Measurements from ENCODE around the gene TRIP12.
"Not testable (repeated sequence)": the region's sequence is repeated elsewhere in the genome, so short reads cannot be mapped to it uniquely, and the experiment has no call there.

Gene TRIP12

DNA sequence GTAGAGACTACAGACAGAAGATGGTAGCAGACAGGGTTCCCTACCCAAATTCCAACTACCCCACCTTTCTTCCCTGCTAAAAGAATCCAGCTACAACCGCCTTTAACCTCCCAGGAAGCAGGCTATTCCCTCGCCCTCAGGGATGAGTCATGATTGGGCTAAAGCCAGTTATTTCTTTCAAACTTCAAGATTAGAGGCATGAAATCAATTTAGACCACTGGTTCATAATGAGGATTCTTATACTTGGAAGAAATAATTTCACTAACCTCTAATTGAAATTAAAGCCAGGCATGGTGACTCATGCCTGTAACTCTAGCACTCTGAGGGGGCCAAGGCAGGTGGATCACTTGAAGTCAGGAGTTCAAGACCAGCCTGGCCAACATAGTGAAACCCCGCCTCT is 20.0 kb downstream of the TRIP12 start:
- H3K4me3 ChIP-seq = no peak overlapping the region
- H3K27ac ChIP-seq = no peak overlapping the region
- peaks cover 100% of the 10 kb centered on the region for H4K20me1 ChIP-seq
- no peak overlapping the region for H3K9ac ChIP-seq
- TF ChIP-seq Cebpa-rat (IDR thresholded peaks at IDR 0.05) = no peak
- peaks cover 68% of the 10 kb centered on the region for H3K36me3 ChIP-seq
- no peaks in the 10 kb centered on the region for H3K27me3 ChIP-seq
- H3K9me3 ChIP-seq = no peaks in the 10 kb centered on the region
- H3K4me2 ChIP-seq = no peak overlapping the region
- no peaks in the 10 kb centered on the region for H3K4me1 ChIP-seq

DNA sequence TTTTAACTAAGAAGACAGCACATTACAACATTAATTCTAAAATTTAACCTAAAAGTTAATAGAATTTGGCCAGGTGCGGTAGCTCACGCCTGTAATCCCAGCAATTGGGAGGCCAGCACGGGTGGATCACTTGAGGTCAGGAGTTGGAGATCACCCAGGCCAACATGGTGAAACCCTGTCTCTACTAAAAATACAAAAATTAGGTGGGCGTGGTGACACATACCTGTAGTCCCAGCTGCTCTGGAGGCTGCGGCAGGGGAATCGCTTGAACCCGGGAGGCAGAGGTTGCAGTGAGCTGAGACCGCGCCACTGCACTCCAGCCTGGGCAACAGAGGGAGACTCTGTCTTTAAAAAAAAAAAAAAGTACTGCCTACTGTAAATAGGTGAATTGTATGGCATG is 21.3 kb downstream of the TRIP12 start:
- H3K9ac ChIP-seq, H3K4me2 ChIP-seq, H3K27ac ChIP-seq, H3K27me3 ChIP-seq, H3K4me3 ChIP-seq, H3K9me3 ChIP-seq, H3K4me1 ChIP-seq: not testable (repeated sequence)
- Histone ChIP-seq H4K20me1 (peaks cover 100% of the 10 kb centered on the region), H3K36me3 (peaks cover 61% of the 10 kb centered on the region)

DNA sequence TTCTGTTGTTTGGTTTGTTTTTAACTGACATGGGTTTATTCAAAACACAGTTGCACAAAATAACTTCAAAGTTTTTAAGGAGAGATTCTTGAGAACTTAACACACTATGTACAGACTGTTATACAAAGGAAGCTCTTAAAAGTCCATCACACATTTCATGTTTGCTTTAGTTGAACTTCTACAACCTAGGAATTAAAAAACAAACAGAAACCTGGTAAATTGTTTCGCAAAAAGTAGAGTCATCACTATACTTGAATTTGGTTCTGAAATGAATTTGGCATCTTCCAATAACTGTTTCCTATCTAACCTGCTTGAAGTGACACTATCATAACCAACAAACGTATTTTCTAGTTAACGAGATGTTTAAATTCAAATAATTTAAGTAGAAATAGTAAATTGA is 21.8 kb downstream of the TRIP12 start:
- Histone ChIP-seq H3K36me3 (peaks cover 57% of the 10 kb centered on the region), H3K4me2 (no peak overlapping the region), H3K27me3 (no peaks in the 10 kb centered on the region), H3K9ac (no peak overlapping the region), H3K4me3 (no peak overlapping the region), H3K4me1 (no peaks in the 10 kb centered on the region), H3K9me3 (no peaks in the 10 kb centered on the region), H4K20me1 (peaks cover 100% of the 10 kb centered on the region), H3K27ac (no peak overlapping the region)
- no peak for TF ChIP-seq Cebpa-rat (IDR thresholded peaks at IDR 0.05)

DNA sequence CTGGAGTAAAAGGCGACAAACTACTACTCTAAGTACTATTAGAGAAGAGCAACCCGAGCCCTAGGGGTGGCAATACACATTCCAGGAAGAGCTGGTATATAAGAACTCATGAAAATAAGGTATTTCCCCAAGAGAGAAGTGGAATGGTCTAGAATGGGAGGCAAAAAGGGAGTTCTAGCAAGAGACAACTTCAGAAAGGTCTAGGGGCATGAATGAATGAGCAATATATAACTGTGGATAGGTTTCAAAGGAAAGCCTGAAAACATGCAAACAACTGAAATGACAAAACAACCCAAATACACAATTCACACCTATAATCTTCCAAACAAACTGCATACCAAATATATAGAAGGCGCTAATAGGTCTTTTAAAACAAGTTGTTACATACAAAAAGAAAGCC is 22.2 kb downstream of the TRIP12 start:
- Histone ChIP-seq H3K9ac (no peak overlapping the region), H4K20me1 (peaks cover 100% of the 10 kb centered on the region), H3K36me3 (peaks cover 53% of the 10 kb centered on the region), H3K27ac (no peak overlapping the region), H3K4me3 (no peak overlapping the region), H3K4me2 (no peak overlapping the region), H3K9me3 (no peaks in the 10 kb centered on the region), H3K27me3 (no peaks in the 10 kb centered on the region), H3K4me1 (no peaks in the 10 kb centered on the region)
- no peak for TF ChIP-seq Cebpa-rat (IDR thresholded peaks at IDR 0.05)

DNA sequence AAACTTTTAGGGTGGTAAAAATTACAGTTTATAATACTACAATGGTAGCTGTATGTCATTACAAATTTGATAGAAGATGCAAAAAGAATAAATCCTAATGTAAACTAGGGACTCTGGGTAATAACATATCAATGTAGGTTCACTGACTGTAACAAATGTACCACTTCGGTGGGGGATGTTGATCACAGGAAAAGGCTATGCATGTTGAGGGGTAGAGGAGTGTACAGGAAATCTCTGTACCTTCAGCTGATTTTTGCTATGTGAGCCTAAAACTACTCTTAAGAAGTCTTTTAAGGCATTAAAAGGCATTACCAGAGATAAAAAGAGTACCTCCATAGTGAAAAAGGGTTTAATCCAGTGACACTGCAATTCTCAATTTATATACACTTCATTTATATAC is 25.0 kb downstream of the TRIP12 start:
- no peaks in the 10 kb centered on the region for H3K9me3 ChIP-seq
- no peak for TF ChIP-seq Cebpa-rat (IDR thresholded peaks at IDR 0.05)
- no peak overlapping the region for H3K27ac ChIP-seq
- peaks cover 46% of the 10 kb centered on the region for H3K36me3 ChIP-seq
- no peak overlapping the region for H3K4me2 ChIP-seq
- no peaks in the 10 kb centered on the region for H3K27me3 ChIP-seq
- H3K9ac ChIP-seq = no peak overlapping the region
- H3K4me3 ChIP-seq = no peak overlapping the region
- peaks cover 5% of the 10 kb centered on the region; the same call in 1 of the 2 replicates for H3K4me1 ChIP-seq
- peaks cover 100% of the 10 kb centered on the region for H4K20me1 ChIP-seq

DNA sequence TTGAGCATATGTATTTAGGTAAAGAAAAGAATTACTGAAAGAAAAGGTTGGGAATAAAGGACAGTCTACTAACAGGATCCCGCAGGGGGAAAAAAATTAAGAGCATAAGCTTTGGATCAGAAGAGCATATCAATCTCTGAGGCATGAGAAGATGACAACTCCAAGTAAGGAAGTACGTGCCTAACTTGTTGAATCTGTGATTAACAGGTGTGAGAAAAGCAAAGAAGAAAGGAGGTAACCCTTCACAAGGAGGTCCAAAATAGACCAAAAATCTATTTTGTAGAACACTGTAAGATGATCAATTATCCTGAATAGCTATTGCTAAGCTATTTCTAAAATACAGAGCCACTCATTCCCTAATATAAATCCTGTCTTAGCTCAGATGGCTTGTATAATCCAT is 32.8 kb downstream of the TRIP12 start:
- Histone ChIP-seq H3K4me1 (peaks cover 27% of the 10 kb centered on the region; the same call in 1 of the 2 replicates), H3K27ac (no peak overlapping the region), H3K4me2 (no peak overlapping the region), H3K9me3 (no peaks in the 10 kb centered on the region), H3K27me3 (no peaks in the 10 kb centered on the region), H3K36me3 (peaks cover 54% of the 10 kb centered on the region), H3K4me3 (no peak overlapping the region), H3K9ac (no peak overlapping the region), H4K20me1 (peaks cover 100% of the 10 kb centered on the region)
- TF ChIP-seq Cebpa-rat (IDR thresholded peaks at IDR 0.05) = no peak

DNA sequence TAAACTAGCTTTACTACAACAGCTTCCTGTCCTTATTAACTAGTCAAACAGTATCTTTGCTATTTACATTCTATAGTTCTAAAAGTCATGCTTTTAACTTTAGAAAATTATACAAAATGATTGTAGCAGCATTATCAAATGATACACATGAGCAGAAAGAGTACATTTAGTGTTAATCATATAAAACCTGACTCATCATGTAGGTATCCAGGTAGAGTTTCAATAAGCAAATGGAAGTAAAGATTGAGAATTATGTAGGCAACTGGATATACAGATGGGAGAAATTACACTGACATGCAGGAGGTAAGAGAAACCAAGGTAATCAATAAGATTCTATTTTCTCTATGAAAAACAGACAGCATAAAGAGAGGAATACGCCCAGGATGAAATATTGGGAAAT is 33.8 kb downstream of the TRIP12 start:
- H3K27me3 ChIP-seq = no peaks in the 10 kb centered on the region
- no peaks in the 10 kb centered on the region for H3K9me3 ChIP-seq
- H3K4me3 ChIP-seq = no peak overlapping the region
- H3K9ac ChIP-seq = no peak overlapping the region
- H3K4me2 ChIP-seq = no peak overlapping the region
- peaks cover 100% of the 10 kb centered on the region for H4K20me1 ChIP-seq
- H3K27ac ChIP-seq = no peak overlapping the region
- no peak for TF ChIP-seq Cebpa-rat (IDR thresholded peaks at IDR 0.05)
- peaks cover 27% of the 10 kb centered on the region; the same call in 1 of the 2 replicates for H3K4me1 ChIP-seq
- H3K36me3 ChIP-seq = peaks cover 48% of the 10 kb centered on the region

DNA sequence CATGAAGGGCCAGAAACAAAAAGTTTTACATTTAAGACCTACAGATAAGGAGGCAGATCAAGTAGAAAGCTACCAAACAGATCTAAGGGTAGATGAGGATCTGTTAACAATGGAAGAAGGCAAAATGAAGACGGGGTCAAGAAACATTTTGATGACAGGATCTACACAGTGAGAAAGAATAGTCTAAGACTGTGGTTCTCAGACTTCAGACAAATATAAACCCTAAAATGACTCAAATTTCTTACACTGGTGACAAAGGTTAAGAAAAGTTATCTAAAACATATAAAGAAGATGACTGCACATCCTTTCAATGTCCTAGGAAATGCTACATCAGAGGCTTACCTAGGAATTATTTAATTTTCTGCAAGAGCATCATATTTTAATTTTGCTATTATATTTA is 34.4 kb downstream of the TRIP12 start:
- no peak for TF ChIP-seq Cebpa-rat (IDR thresholded peaks at IDR 0.05)

DNA sequence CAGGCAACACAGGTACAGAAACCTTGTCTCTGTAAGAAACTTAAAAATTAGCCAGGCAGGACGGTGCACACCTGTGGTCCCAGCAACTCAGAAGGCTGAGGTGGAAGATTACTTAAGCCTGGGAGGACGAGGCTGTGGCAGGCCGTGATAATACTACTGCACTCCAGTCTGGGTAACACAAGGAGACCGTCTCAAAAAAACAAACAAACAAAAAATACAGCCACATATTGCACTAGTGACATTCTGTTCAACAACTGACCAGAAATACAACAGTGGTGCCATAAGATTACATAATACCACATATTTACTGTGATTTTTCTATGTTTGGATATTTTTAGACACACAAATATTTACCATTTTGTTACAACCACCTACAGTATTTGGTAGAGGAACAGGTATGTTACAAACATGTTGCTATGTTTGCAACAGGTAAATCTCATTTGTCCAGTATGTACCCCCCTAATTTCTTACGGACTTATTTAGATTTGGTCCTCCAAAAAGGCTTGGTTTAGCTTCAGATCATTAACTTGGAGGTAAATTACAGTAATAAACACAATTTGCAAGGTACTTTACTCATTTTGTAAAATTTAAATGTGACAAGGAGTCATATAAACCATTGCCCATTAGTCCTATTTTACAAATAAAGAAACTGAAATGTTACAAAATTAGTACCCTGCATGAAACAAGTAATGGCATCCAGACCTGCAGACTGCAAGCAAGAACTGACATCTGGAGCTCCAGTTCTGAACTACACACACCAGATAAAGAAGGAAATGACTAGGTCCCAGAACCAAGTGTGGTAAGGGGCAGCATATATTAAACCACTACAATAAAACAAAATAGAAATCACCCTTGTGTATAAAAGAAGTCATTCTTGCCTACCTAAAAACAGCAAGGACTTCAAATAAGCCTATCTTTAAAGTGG is 36.8 kb downstream of the TRIP12 start:
- TF ChIP-seq Cebpa-rat (IDR thresholded peaks at IDR 0.05) = no peak
- peaks cover 14% of the 10 kb centered on the region; the same call in 1 of the 2 replicates for H3K4me1 ChIP-seq
- H4K20me1 ChIP-seq = peaks cover 100% of the 10 kb centered on the region
- no peaks in the 10 kb centered on the region for H3K27me3 ChIP-seq
- no peaks in the 10 kb centered on the region for H3K9me3 ChIP-seq
- H3K4me3 ChIP-seq = no peak overlapping the region
- no peak overlapping the region for H3K4me2 ChIP-seq
- H3K9ac ChIP-seq = no peak overlapping the region
- H3K27ac ChIP-seq = no peak overlapping the region
- H3K36me3 ChIP-seq = peaks cover 43% of the 10 kb centered on the region

More for the DNA sequence above, 34.4 kb downstream of the TRIP12 start:
- H3K9me3 ChIP-seq = no peaks in the 10 kb centered on the region
- H3K4me3 ChIP-seq = no peak overlapping the region
- no peak overlapping the region for H3K4me2 ChIP-seq
- peaks cover 100% of the 10 kb centered on the region for H4K20me1 ChIP-seq
- peaks cover 45% of the 10 kb centered on the region for H3K36me3 ChIP-seq
- H3K9ac ChIP-seq = no peak overlapping the region
- no peak overlapping the region for H3K27ac ChIP-seq
- H3K27me3 ChIP-seq = no peaks in the 10 kb centered on the region
- H3K4me1 ChIP-seq = peaks cover 27% of the 10 kb centered on the region; the same call in 1 of the 2 replicates

DNA sequence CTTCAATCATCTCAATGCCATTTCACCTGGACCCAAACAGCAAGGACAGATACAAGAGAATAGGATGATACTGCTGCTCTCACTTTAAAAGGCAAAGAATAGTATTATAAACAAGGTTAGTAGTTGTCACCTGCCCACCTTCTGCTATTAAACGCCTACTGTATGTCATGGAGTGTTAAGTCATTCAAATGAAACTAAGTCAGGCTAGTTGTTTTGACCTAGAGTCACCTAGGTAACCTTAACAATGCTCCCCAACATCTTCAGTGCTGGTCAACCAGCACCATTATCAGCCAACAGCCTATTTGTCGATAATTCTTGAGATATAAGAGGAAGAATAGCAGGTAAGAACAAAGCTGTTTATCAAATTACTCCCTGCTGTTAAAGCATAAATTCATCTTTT is 39.2 kb downstream of the TRIP12 start:
- TF ChIP-seq Cebpa-rat (IDR thresholded peaks at IDR 0.05) = no peak

More for the DNA sequence above, 39.2 kb downstream of the TRIP12 start:
- no peaks in the 10 kb centered on the region for H3K9me3 ChIP-seq
- no peak overlapping the region for H3K27ac ChIP-seq
- H3K27me3 ChIP-seq = no peaks in the 10 kb centered on the region
- H3K4me1 ChIP-seq = peaks cover 14% of the 10 kb centered on the region; the same call in 1 of the 2 replicates
- no peak overlapping the region for H3K4me3 ChIP-seq
- no peak overlapping the region for H3K9ac ChIP-seq
- H4K20me1 ChIP-seq = peaks cover 95% of the 10 kb centered on the region
- no peak overlapping the region for H3K4me2 ChIP-seq
- peaks cover 60% of the 10 kb centered on the region for H3K36me3 ChIP-seq
